HEK293 (cell line): Measurements from ENCODE around the gene NFKBIA.

Experiments used
- CTCF ChIA-PET: fragments of 350-600 bp; formaldehyde crosslinking; extraction: SDS; loops from one replicate; lab custom pipeline; 2021; ENCODE audit warnings: antibody characterized with exemption; lab: Yijun Ruan, JAX
- POLR2A ChIA-PET: fragments of 300-600 bp; formaldehyde crosslinking; extraction: SDS; loops from one replicate; lab custom pipeline; 2020; ENCODE audit warnings: antibody characterized with exemption, inconsistent platforms; lab: Yijun Ruan, JAX
- H3K27ac ChIP-seq: fragments of 200-500 bp; sonication (Bioruptor generic); 2 replicates; pipeline ENCODE4 v1.5.1; 2014; ENCODE audit warnings: low read depth, low read length, control low read depth, inconsistent platforms; ENCODE audit errors: extremely low read depth
- H3K36me3 ChIP-seq, 2 experiments: fragments of 200-500 bp in 1 of 2; sonication (Bioruptor generic) in 1 of 2; 1 replicate in 1 of 2; 2 replicates in 1 of 2; pipeline ENCODE4 v1.5.1; 2014 to 2017; ENCODE audit warnings: inconsistent platforms in 2 of 2, low read length in 2 of 2; ENCODE audit not compliant: control insufficient read depth in 2 of 2, insufficient read depth in 1 of 2
- H3K4me1 ChIP-seq: fragments of 200-500 bp; sonication (Bioruptor generic); 2 replicates; pipeline ENCODE4 v1.5.1; 2014; ENCODE audit warnings: mild to moderate bottlenecking, low read length, inconsistent platforms; ENCODE audit not compliant: control insufficient read depth, insufficient read depth
- H3K4me3 ChIP-seq: 2 replicates; pipeline ENCODE4 v1.5.1; 2011; ENCODE audit warnings: low read depth, mild to moderate bottlenecking, control low read depth, low read length, moderate library complexity
- H3K9me3 ChIP-seq: fragments of 200-500 bp; sonication (Bioruptor generic); 2 replicates; pipeline ENCODE4 v1.5.1; 2014; ENCODE audit warnings: low read depth, low read length, inconsistent platforms; ENCODE audit not compliant: control insufficient read depth, insufficient read depth
- GLIS1 ChIP-seq: fragments of 450-650 bp; formaldehyde crosslinking; IDR thresholded peaks from 2 replicates; pipeline ENCODE4 v1.5.1; 2016; ENCODE audit warnings: missing biosample characterization, missing genetic modification characterization
- GLIS2 ChIP-seq: fragments of 450-650 bp; formaldehyde crosslinking; IDR thresholded peaks from 2 replicates; pipeline ENCODE4 v1.5.1; 2016; ENCODE audit warnings: missing biosample characterization, missing genetic modification characterization
- MZF1 ChIP-seq: fragments of 450-650 bp; formaldehyde crosslinking; IDR thresholded peaks from 2 replicates; pipeline ENCODE4 v1.5.1; 2017; ENCODE audit warnings: missing biosample characterization, missing genetic modification characterization, borderline replicate concordance
- ZBTB17 ChIP-seq: fragments of 450-650 bp; formaldehyde crosslinking; IDR thresholded peaks from 2 replicates; pipeline ENCODE4 v1.5.1; 2016; ENCODE audit warnings: missing biosample characterization, missing genetic modification characterization
- ZBTB8A ChIP-seq: fragments of 450-650 bp; formaldehyde crosslinking; IDR thresholded peaks from 2 replicates; pipeline ENCODE4 v1.5.1; 2016; ENCODE audit warnings: missing biosample characterization, missing genetic modification characterization
- ZFP69B ChIP-seq: fragments of 450-650 bp; formaldehyde crosslinking; IDR thresholded peaks from 2 replicates; pipeline ENCODE4 v1.5.1; 2016; ENCODE audit warnings: missing biosample characterization, missing genetic modification characterization
- ZNF341 ChIP-seq: fragments of 450-650 bp; formaldehyde crosslinking; IDR thresholded peaks from 2 replicates; pipeline ENCODE4; 2016; ENCODE audit warnings: low read depth, missing biosample characterization, missing genetic modification characterization
- ZSCAN30 ChIP-seq: fragments of 450-650 bp; IDR thresholded peaks from 2 replicates; pipeline ENCODE4 v1.5.1; 2018; ENCODE audit warnings: missing biosample characterization, mild to moderate bottlenecking, missing genetic modification characterization, moderate library complexity
- ZXDB ChIP-seq: fragments of 450-650 bp; formaldehyde crosslinking; IDR thresholded peaks from 2 replicates; pipeline ENCODE4 v1.5.1; 2016; ENCODE audit warnings: missing biosample characterization, missing genetic modification characterization
- TF ChIP-seq, protein P1 (sequence below): fragments of 450-650 bp; formaldehyde crosslinking; optimal IDR thresholded peaks from 2 replicates; pipeline ENCODE3; 2016; ENCODE audit warnings: missing biosample characterization, mild to moderate bottlenecking, missing genetic modification characterization
- TF ChIP-seq, protein P2 (sequence below): fragments of 450-650 bp; formaldehyde crosslinking; IDR thresholded peaks from 2 replicates; pipeline ENCODE4 v1.5.1; 2016; ENCODE audit warnings: missing biosample characterization, missing genetic modification characterization
- TF ChIP-seq, protein P3 (sequence below): fragments of 450-650 bp; formaldehyde crosslinking; IDR thresholded peaks from 2 replicates; pipeline ENCODE4 v1.5.1; 2016; ENCODE audit warnings: missing biosample characterization, missing genetic modification characterization
- TF ChIP-seq, protein P4 (sequence below): fragments of 450-650 bp; formaldehyde crosslinking; IDR thresholded peaks from 2 replicates; pipeline ENCODE4 v1.5.1; 2016; ENCODE audit warnings: missing biosample characterization, missing genetic modification characterization
- TF ChIP-seq, protein P5 (sequence below): fragments of 450-650 bp; formaldehyde crosslinking; IDR thresholded peaks from 2 replicates; pipeline ENCODE4 v1.5.1; 2016; ENCODE audit warnings: missing biosample characterization, missing genetic modification characterization
- TF ChIP-seq, protein P6 (sequence below): fragments of 450-650 bp; formaldehyde crosslinking; IDR thresholded peaks from 2 replicates; pipeline ENCODE4 v1.5.0; 2017; ENCODE audit warnings: missing biosample characterization, missing genetic modification characterization, borderline replicate concordance
- TF ChIP-seq, protein P7 (sequence below): fragments of 450-650 bp; formaldehyde crosslinking; IDR thresholded peaks from 2 replicates; pipeline ENCODE4 v1.5.1; 2016; ENCODE audit warnings: missing biosample characterization, missing genetic modification characterization
- TF ChIP-seq, protein P8 (sequence below): fragments of 450-650 bp; formaldehyde crosslinking; IDR thresholded peaks from 2 replicates; pipeline ENCODE4 v1.5.1; 2017; ENCODE audit warnings: missing biosample characterization, missing genetic modification characterization

The NFKBIA gene

DNA sequence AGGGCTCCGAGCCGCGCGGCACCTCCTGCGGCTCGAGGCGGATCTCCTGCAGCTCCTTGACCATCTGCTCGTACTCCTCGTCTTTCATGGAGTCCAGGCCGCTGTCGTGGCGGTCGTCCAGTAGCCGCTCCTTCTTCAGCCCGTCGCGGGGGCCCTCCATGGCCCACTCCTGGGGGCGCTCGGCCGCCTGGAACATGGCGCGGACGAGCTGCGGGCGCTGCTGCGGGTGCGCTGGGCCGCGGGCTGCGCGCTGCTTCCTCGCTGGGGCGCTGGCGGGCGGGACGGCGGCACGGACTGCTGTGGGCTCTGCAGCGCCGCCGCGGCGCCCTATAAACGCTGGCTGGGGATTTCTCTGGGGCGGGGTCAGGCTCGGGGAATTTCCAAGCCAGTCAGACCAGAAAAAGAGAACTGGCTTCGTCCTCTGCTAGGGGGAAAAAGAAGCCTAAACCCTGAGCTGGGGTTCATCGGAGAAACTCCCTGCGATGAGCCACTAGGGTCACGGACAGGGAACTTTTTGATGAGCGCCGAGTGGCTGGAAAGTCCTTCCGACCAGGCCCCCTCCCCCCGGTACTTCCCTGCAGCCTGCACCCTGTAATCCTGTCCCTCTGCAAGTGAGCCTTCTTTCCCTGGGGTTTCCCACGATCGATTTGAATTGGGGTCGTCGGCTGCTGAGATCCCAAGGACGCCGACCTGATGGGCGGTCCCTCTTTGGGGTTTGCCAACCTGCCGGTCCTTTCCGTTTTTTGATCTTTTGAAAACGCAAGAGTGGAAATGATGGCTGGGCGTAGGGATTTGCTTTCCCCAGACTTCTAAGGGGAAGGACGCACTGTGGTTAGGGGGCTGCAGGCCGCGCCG, at the start of gene NFKBIA (continued):
- TF ChIP-seq ZNF341 (tag by site-specific recombination) (peak; percentile 94), ZXDB (tag by site-specific recombination) (peak; percentile 80), GLIS1 (tag by site-specific recombination) (peak; percentile 85), GLIS2 (peak; percentile 61), ZFP69B (no peak), ZSCAN30 (tag by site-specific recombination) (peak; percentile 90), ZBTB17 (tag by site-specific recombination) (peak; percentile 97), ZBTB8A (tag by site-specific recombination) (peak; percentile 96)
- TF ChIP-seq, protein P1, sequence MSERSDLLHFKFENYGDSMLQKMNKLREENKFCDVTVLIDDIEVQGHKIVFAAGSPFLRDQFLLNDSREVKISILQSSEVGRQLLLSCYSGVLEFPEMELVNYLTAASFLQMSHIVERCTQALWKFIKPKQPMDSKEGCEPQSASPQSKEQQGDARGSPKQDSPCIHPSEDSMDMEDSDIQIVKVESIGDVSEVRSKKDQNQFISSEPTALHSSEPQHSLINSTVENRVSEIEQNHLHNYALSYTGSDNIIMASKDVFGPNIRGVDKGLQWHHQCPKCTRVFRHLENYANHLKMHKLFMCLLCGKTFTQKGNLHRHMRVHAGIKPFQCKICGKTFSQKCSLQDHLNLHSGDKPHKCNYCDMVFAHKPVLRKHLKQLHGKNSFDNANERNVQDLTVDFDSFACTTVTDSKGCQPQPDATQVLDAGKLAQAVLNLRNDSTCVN (tag by site-specific recombination), result peak; percentile 88
- TF ChIP-seq, protein P2, sequence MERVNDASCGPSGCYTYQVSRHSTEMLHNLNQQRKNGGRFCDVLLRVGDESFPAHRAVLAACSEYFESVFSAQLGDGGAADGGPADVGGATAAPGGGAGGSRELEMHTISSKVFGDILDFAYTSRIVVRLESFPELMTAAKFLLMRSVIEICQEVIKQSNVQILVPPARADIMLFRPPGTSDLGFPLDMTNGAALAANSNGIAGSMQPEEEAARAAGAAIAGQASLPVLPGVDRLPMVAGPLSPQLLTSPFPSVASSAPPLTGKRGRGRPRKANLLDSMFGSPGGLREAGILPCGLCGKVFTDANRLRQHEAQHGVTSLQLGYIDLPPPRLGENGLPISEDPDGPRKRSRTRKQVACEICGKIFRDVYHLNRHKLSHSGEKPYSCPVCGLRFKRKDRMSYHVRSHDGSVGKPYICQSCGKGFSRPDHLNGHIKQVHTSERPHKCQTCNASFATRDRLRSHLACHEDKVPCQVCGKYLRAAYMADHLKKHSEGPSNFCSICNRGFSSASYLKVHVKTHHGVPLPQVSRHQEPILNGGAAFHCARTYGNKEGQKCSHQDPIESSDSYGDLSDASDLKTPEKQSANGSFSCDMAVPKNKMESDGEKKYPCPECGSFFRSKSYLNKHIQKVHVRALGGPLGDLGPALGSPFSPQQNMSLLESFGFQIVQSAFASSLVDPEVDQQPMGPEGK (tag by site-specific recombination), result peak; percentile 77
- TF ChIP-seq, protein P3, sequence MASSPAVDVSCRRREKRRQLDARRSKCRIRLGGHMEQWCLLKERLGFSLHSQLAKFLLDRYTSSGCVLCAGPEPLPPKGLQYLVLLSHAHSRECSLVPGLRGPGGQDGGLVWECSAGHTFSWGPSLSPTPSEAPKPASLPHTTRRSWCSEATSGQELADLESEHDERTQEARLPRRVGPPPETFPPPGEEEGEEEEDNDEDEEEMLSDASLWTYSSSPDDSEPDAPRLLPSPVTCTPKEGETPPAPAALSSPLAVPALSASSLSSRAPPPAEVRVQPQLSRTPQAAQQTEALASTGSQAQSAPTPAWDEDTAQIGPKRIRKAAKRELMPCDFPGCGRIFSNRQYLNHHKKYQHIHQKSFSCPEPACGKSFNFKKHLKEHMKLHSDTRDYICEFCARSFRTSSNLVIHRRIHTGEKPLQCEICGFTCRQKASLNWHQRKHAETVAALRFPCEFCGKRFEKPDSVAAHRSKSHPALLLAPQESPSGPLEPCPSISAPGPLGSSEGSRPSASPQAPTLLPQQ (tag by site-specific recombination), result 0 out of 2 replicates have a peak, but pooled peaks have one; percentile 52
- TF ChIP-seq, protein P4, sequence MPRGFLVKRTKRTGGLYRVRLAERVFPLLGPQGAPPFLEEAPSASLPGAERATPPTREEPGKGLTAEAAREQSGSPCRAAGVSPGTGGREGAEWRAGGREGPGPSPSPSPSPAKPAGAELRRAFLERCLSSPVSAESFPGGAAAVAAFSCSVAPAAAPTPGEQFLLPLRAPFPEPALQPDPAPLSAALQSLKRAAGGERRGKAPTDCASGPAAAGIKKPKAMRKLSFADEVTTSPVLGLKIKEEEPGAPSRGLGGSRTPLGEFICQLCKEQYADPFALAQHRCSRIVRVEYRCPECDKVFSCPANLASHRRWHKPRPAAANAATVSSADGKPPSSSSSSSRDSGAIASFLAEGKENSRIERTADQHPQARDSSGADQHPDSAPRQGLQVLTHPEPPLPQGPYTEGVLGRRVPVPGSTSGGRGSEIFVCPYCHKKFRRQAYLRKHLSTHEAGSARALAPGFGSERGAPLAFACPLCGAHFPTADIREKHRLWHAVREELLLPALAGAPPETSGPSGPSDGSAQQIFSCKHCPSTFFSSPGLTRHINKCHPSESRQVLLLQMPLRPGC (tag by site-specific recombination), result peak; percentile 26; the same call in 1 of the 2 replicates
- TF ChIP-seq, protein P5, sequence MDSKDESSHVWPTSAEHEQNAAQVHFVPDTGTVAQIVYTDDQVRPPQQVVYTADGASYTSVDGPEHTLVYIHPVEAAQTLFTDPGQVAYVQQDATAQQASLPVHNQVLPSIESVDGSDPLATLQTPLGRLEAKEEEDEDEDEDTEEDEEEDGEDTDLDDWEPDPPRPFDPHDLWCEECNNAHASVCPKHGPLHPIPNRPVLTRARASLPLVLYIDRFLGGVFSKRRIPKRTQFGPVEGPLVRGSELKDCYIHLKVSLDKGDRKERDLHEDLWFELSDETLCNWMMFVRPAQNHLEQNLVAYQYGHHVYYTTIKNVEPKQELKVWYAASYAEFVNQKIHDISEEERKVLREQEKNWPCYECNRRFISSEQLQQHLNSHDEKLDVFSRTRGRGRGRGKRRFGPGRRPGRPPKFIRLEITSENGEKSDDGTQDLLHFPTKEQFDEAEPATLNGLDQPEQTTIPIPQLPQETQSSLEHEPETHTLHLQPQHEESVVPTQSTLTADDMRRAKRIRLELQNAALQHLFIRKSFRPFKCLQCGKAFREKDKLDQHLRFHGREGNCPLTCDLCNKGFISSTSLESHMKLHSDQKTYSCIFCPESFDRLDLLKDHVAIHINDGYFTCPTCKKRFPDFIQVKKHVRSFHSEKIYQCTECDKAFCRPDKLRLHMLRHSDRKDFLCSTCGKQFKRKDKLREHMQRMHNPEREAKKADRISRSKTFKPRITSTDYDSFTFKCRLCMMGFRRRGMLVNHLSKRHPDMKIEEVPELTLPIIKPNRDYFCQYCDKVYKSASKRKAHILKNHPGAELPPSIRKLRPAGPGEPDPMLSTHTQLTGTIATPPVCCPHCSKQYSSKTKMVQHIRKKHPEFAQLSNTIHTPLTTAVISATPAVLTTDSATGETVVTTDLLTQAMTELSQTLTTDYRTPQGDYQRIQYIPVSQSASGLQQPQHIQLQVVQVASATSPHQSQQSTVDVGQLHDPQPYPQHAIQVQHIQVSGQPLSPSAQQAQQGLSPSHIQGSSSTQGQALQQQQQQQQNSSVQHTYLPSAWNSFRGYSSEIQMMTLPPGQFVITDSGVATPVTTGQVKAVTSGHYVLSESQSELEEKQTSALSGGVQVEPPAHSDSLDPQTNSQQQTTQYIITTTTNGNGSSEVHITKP (tag by site-specific recombination), result peak; percentile 81

DNA sequence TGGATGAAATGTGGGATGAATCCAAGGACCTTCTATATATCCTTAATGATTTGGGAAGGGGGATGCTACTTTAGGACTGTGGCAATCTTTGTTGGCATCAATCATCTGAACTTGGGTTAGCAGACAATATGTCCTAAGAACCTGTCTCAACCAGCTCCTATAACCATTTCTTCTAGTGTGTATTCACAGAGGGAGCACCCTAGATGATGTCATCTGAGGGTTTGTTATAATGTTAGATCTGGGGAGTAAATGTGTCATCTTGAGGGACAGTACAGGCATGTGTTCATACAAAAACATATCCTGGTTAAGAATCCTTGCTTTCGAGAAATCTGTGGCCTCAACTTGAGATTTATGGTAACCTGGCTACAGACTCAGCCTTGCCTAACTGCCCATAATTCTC, 41.9 kb upstream of the NFKBIA start:
- Histone ChIP-seq H3K4me1 (no peaks in the 10 kb centered on the region), H3K9me3 (no peaks in the 10 kb centered on the region), H3K36me3 (no peaks in the 10 kb centered on the region), H3K4me3 (no peak overlapping the region), H3K27ac (no peak overlapping the region)
- CTCF ChIA-PET, result no interaction called here
- POLR2A ChIA-PET, result no interaction called here
- TF ChIP-seq, protein P6, sequence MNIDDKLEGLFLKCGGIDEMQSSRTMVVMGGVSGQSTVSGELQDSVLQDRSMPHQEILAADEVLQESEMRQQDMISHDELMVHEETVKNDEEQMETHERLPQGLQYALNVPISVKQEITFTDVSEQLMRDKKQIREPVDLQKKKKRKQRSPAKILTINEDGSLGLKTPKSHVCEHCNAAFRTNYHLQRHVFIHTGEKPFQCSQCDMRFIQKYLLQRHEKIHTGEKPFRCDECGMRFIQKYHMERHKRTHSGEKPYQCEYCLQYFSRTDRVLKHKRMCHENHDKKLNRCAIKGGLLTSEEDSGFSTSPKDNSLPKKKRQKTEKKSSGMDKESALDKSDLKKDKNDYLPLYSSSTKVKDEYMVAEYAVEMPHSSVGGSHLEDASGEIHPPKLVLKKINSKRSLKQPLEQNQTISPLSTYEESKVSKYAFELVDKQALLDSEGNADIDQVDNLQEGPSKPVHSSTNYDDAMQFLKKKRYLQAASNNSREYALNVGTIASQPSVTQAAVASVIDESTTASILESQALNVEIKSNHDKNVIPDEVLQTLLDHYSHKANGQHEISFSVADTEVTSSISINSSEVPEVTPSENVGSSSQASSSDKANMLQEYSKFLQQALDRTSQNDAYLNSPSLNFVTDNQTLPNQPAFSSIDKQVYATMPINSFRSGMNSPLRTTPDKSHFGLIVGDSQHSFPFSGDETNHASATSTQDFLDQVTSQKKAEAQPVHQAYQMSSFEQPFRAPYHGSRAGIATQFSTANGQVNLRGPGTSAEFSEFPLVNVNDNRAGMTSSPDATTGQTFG (tag by site-specific recombination), result no peak
- TF ChIP-seq MZF1 (tag by site-specific recombination), result no peak
- TF ChIP-seq, protein P7, sequence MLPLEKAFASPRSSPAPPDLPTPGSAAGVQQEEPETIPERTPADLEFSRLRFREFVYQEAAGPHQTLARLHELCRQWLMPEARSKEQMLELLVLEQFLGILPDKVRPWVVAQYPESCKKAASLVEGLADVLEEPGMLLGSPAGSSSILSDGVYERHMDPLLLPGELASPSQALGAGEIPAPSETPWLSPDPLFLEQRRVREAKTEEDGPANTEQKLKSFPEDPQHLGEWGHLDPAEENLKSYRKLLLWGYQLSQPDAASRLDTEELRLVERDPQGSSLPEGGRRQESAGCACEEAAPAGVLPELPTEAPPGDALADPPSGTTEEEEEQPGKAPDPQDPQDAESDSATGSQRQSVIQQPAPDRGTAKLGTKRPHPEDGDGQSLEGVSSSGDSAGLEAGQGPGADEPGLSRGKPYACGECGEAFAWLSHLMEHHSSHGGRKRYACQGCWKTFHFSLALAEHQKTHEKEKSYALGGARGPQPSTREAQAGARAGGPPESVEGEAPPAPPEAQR, result no peak
- TF ChIP-seq, protein P8, sequence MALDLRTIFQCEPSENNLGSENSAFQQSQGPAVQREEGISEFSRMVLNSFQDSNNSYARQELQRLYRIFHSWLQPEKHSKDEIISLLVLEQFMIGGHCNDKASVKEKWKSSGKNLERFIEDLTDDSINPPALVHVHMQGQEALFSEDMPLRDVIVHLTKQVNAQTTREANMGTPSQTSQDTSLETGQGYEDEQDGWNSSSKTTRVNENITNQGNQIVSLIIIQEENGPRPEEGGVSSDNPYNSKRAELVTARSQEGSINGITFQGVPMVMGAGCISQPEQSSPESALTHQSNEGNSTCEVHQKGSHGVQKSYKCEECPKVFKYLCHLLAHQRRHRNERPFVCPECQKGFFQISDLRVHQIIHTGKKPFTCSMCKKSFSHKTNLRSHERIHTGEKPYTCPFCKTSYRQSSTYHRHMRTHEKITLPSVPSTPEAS (tag by site-specific recombination), result no peak
